ENCODE measurements around the gene IMPDH1.

The IMPDH1 gene

GRCh38 chr7:128447941-128448564, 38.3 kb upstream of the IMPDH1 start:
- in situ Hi-C loops (cut with HindIII; ENCODE audit: low sequenced_read_pairs): no loop called here
- H3K4me3 ChIP-seq (ENCODE audit: low read depth, low read length): no peak overlapping the region
- no peak for DNase-seq (ENCODE audit: low read depth)
- TF ChIP-seq CTCF (IDR thresholded peaks at IDR 0.05; ENCODE audit: low read depth, low read length, missing control alignments): no peak

GRCh38 chr7:128446306-128446705, 36.5 kb upstream of the IMPDH1 start:
- H3K4me3 ChIP-seq (ENCODE audit: low read depth, low read length): no peak overlapping the region
- in situ Hi-C loops (cut with HindIII; ENCODE audit: low sequenced_read_pairs): no loop called here
- TF ChIP-seq CTCF (IDR thresholded peaks at IDR 0.05; ENCODE audit: low read depth, low read length, missing control alignments): no peak
- DNase-seq (ENCODE audit: low read depth): no peak

DNA sequence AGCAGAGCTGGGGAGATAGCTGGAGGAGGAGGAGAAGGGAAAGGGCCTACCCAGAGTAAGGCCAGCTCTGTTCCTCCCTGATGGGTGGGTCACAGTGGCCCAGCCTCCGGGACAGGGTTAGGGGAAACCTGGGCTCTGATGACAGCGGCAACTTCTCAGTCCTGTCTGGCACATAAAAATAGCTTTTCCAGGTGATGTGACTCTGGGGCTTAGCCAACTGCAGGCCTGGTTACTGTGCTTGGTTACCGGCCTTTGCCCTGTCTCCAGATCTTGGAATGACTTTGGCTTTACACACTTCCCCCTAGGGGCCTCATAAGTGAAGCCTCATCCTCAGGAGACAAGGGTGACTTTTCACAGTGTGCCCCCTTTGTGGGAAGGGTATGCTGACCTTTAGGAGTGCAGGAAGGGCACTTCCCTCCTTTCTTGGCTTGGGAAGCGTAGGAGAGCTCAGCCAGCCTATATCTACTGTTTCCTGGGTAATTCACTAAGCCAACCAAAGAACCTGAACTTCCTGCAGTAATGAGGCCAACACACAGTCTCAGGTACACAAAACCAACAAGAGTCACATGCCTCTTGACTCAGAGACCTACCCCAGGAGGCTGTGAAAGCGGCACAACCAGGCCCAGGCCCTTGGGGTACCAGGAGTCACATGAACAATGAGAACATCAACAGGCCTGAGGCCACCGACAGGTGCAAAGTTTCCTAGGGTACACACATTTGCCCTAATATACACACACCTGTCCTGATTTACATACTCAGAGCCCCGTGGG, 34.2 kb upstream of the IMPDH1 start:
- TF ChIP-seq CTCF (IDR thresholded peaks at IDR 0.05; ENCODE audit: low read depth, low read length, missing control alignments): no peak
- no peak overlapping the region for H3K4me3 ChIP-seq (ENCODE audit: low read depth, low read length)
- in situ Hi-C loops (cut with HindIII; ENCODE audit: low sequenced_read_pairs): no loop called here
- DNase-seq (ENCODE audit: low read depth): no peak

- DNase-seq (ENCODE audit: low read depth): no peak
- no peak overlapping the region for H3K4me3 ChIP-seq (ENCODE audit: low read depth, low read length)
- TF ChIP-seq CTCF (IDR thresholded peaks at IDR 0.05; ENCODE audit: low read depth, low read length, missing control alignments): no peak
- in situ Hi-C loops (cut with HindIII; ENCODE audit: low sequenced_read_pairs): no loop called here
These were observed 32.6 kb upstream of the IMPDH1 start for GRCh38 chr7:128442356-128442755.

DNA sequence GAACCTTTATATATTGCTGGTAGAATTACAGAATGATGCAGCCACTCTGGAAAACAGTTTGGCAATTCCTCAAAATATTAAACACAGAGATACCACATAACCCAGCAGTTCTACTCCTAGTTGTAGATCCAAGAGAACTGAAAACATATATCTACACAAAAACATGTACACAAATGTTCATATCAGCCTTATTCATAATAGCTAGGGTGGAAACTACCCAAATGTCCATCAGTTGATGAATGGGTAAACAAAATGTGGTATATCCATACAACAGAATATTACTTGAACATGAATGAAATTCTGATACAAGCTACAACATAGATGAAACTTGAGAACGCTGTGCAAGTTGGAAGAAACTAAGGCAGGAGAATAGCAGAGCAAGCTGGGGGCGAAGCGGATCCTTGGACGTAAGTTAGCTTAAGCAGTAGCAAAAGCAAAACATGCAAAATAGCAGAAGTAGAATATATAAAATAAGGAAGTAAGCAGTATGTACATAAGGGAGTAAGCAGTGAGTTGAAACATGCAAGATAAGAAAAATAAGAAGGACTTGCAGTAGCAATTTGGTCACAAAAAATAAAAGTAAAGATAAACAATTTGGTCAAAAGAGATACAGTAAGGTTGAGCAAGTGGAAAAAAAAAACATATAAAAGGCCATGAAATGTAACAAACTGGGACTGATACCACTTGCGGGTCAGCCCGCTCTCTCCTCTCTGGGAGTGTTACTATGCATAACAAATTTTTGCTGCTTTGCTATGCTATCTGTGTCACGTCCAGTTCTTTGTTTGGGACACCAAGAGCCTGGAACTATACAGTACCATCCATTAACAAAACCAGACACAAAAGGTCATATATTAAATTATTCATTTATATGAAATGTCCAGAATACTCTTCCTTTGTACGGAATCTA, 27.9 kb upstream of the IMPDH1 start:
- TF ChIP-seq CTCF (IDR thresholded peaks at IDR 0.05; ENCODE audit: low read depth, low read length, missing control alignments): no peak
- in situ Hi-C loops (cut with HindIII; ENCODE audit: low sequenced_read_pairs): no loop called here
- DNase-seq (ENCODE audit: low read depth): no peak
- no peak overlapping the region for H3K4me3 ChIP-seq (ENCODE audit: low read depth, low read length)

DNA sequence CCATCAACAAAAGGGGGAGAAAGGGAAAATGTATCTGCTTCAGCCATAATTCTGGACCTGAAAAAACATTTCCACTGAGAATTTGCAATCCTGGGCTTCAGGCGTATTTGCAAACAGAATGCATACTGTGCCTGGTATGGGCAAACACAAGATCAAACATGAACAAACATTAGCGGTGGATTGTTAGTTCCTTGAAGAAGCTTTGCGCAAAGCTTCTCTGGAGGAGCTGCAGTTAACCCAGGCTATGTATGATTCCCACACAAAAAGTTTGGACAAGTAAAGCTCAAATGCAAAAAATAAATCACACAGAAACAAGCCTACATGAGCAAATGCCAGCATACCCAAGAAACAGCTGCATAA, 25.5 kb upstream of the IMPDH1 start:
- no peak overlapping the region for H3K4me3 ChIP-seq (ENCODE audit: low read depth, low read length)
- in situ Hi-C loops (cut with HindIII; ENCODE audit: low sequenced_read_pairs): no loop called here
- no peak for DNase-seq (ENCODE audit: low read depth)
- TF ChIP-seq CTCF (IDR thresholded peaks at IDR 0.05; ENCODE audit: low read depth, low read length, missing control alignments): no peak

Data from astrocyte of the cerebellum (primary cell).